NCI-H524 treated with DMSO at 0.1 percent for 48 hours (cell line): Measurements from ENCODE around the gene PRADC1.

ENCODE experiments used
- DNase-seq: peaks from one replicate; lab custom pipeline; 2025; lab: John Stamatoyannopoulos, UW

PRADC1 gene

DNA sequence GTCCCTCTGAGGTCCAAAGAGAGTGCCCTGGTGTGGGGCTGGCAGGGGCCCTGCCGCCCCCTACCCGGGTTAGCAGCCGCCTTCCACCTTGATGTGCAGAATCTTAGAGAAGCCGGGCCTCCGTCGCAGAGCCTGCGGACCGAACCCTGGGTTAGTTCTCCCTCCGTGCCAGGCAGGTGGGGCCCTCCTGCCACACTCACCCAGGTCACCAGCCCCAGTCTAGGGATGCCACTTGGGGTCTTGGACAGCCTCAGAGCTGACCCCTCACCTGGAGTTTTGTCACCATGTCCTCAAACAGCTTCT, 25.8 kb upstream of the PRADC1 start:
- no peak for DNase-seq

DNA sequence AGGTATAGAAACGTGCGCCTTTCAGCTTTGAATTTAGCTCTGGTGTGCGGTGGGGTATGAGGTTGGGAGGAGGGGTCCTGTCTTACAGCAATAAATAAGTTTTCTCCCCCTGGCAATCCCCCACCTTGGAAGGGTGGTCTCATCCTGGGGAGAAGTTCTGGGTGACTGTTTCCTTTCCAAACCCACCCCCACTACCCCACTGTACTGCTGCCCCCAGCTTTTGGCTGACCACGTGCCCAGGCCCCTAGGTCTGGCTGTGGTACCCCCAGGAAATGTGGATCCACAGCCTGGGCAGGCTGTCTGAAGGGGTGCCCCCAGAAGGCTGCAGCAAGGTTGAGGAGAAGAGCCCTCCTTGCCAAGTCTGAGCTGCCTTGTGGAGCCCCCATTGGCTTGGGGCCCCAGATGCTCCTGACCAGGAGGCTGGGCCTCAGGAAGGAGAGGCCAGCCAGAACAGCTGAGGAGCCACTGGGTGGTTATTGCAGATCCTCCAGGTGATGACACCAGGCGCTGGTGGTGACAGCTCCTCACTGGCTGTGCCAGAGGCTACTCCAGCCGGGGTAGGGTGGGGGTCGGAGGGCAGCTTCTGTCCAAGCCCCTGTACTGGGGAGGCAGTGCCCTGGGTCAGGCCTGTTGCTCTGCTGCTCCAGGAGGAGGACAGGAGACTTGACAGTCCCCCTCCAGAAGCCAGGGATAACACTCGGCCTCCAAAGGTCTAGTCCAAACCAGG, 25.3 kb upstream of the PRADC1 start:
- DNase-seq = no peak

DNA sequence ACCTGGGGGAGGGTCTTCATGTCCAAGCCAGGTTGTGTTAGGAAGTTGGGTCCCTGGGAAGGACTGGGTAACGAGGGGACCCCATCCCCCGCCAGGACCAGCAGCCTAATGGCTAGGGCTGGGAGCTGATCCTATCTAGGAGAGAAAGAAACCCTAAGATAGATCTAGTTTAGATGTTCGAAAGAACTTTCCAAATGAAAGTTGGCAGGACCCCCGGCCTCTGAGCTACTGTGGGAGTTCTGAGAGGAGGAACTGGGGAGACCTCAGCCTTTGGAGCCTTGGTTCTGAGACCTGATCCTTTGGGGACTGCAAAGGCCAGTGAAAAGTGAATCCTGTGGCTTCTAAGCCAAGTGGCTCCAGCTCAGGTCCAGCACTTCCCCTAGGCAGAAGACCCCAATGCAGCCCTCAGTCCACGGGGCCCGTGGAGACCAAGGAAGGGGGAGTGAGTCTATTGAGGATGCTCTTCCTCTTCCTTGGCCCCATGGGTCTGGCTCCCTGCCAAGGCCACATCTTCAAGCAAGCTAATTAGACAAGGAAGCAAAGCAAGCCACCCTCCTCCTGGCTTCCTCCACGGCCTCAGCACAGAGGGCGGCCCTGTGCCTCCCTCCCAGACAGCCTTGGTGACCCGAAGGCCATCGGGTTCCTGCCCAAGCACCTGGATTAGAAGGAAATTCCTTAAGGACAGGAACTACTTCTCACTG, 24.5 kb upstream of the PRADC1 start:
- no peak for DNase-seq

DNA sequence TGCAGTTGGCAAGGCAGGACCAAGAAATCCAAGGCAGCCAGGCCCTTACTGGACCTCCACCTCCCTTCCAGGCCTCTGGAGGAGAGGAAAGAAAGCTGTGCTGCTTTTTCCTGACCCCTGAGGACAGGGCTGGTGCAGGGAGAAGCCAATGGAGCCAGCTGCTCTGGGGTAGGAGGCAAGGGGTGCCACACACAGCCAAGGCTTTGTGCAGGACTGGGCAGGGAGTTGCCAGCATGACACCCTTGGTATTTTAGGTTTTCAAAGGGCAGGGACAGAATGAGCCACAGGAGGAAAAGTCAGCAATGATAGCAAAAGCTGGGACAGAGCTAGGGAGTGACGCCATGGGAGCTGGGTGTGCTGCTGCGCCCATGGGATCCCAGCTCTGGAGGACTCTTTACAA, 24.0 kb upstream of the PRADC1 start:
- no peak for DNase-seq

DNA sequence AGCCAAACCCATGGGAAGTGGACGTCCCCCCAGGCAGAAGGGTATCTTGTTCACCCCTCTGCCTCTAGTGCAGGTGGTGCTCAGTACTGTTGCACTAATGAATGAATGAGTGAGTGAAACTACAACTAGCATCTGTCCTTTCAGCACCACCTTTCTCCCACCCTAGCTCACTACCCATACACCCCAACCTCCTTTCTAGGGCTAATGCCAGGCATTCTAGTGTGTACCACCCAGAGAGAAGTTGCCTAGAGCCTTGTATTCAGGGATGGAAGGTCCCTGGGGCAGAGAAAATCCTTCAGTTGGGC, 23.5 kb upstream of the PRADC1 start:
- DNase-seq = no peak

DNA sequence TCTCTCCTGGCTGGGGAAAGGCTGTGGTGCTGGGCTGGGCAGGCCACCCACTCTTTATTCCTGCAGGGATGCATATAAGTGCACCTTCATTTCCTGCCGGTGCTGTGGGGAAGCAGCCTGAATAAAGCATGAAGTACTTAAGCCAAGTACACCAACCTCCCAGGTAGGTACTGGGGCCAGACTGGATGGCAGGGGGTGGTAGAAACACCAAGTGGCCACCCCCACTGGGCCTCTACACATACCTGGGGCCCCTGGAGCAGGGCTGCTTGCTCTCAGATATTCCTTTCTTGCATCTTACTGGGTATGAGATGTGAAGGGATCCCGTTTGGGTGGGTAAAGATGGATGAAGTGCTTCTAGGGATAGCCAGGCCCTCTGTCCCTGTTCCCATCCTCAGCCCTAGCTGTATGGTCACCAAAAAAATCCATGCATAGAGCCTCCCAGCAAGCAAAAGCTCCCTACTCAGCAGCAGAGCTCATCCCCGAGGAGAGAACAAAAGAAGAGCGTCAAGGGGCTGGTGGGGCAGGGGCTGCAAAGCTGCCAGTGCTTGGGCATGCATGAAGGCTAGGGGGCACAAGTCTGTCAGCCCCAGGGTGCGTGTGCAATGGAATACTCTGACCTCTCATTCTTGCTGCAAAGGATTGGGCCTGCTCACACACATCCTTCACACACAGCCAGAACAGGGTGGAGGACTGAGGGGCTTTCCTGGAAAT, 23.0 kb upstream of the PRADC1 start:
- DNase-seq = no peak

DNA sequence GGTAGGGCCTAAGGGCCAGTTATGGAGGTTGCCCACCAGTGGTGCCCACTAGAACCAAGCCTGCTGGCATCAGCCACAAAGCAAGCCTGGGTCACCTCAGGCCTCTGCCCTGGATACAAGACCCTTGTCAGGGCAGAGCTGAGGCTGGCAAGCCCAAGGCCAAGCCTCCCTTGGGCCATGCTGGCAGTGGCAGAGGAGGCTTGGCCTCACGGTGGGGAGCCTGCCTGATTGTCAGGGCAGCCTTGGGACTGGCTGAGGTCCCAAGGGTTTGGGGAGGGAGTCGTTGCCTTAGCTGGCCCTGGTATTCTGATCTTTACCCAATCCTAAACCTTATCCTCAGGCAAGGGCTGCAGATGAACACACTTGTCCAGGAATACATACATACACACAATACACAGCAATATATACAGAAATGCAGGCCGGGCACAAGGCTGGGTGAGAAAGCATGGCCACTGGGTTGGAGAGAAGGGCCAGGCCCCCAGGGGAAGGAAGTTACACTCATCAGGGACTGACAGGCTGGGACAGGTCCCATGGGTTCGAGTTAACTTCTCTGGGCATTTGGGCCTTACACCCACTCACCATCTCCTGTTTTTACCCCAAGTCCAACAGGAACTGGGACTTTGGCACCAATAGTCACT, 22.1 kb upstream of the PRADC1 start:
- no peak for DNase-seq

DNA sequence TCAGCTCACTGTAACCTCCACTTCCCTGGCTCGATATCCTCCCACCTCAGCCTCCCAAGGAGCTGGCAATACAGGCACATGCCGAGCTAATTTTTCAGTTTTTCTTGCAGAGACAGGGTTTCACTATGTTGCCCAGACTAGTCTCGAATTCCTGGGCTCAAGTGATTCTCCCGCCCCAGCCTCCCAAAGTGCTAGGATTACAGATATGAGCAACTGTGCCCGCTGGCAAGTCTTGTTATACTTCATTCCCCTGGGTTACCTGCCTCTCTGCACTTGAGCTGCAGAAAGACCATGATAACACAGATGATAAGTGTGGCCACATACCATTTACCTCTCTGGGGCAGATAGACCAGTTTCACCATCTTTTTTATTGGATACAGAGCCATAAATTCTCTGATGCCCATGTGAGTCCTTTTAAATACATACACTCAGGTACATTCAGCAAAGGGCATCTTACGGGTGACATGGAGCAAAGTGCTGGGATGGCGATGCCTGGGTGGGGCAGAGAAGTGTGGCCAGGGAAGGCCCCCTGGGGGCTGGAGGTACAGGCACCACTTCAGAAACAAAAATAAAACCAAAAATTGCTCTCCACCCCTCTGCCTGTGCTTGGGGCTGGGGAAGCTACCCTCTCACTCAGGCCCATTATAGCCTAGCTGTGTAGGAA, 21.4 kb upstream of the PRADC1 start:
- no peak for DNase-seq

DNA sequence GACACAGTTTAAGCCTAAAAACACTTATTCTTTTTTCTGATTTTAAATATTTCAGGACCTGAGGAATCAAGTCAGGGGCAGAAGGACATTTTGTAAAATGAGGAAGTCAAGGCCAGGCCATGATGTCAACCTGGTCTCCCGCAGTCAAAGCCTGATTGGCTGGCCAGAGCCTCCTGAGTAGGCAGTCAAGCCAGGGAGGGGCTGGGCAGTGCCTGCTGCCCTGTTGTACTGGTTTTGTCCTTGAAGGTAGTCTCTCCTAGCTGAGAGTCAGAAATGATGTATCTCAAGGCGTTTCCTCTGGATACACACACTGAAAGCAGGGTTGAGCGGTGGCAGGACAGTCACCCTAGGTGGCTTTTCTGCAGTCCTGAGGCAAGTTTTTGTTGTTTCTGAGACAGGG, 20.9 kb upstream of the PRADC1 start:
- DNase-seq = no peak

DNA sequence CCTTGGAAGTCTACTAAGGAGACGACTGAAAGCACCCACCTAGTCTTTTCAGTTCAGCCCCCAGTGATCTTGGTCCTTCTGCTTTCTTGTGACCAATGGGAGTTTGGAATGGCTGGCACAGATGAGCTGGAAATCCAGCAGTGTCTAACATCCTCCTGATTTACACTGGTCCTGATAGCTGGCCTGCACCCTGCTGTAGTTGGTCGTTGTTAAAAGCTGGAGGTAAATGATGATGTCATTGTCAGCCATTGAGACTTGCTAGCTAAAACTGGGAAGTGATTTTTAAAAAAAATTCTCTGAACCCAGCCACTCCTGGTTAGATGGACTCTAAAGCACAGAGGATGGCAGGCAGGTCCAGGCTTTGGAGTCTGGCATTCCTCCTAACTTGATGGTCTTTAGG, 20.4 kb upstream of the PRADC1 start:
- DNase-seq = no peak

DNA sequence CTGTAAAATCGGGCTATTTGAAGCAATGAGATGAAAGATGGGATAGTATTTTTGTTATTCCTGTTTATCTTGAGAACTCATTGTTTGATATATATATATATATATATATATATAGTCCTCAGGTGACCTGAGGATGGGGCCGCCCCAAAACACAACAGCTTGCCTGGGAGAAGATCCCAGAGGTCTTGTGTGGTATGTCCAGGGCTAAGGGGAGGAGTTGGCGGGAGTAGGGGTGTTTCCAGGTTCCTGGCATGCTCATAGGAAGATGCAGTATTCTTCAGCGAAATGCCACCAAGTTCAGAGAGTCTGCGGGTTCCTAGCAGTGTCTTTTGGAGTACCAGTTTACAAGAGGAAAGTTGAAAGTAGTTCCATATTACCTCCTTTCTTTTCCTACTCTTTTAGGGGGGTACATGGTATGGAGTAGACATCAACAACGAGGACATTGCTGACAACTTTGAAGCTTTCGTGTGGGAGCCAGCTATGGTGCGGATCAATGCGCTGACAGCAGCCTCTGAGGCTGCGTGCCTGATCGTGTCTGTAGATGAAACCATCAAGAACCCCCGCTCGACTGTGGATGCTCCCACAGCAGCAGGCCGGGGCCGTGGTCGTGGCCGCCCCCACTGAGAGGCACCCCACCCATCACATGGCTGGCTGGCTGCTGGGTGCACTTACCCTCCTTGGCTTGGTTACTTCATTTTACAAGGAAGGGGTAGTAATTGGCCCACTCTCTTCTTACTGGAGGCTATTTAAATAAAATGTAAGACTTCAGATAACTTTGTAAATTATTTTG, 19.4 kb upstream of the PRADC1 start:
- no peak for DNase-seq

DNA sequence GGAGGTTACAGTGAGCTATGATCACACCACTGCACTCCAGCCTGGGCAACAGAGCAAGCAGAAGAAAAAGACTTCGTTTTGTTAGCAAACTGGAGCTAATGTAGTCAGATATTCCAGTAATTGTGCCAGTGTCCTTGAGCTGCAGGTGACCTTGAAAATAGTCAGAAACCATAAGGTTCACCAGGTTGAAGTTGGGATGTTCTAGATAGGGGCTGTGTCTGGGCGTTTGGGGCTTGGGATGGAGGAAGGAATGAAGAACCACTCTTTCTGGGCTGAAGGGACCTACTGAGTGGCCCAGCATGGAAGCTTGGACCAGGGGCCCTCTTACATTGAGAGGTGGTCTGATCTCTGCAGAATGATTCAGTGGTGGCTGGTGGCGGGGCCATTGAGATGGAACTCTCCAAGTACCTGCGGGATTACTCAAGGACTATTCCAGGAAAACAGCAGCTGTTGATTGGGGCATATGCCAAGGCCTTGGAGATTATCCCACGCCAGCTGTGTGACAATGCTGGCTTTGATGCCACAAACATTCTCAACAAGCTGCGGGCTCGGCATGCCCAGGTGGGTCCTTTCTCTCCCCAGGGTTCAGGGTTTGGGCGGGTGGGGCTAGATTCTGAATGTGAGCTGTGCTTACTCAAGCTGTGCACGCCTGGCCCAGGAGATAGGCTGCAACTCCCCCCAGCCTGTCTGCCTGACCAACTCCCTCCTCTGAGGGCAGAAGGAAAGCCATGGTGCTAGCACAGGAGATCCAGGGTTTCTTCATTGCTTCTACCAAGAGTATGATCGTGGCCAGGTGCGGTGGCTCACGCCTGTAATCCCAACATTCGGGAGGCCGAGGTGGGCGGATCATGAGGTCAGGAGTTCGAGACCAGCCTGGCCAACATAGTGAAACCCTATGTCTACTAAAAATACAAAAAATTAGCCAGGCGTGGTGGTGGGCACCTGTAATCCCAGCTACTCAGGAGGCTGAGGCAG, 18.1 kb upstream of the PRADC1 start:
- peak; percentile 84 for DNase-seq

DNA sequence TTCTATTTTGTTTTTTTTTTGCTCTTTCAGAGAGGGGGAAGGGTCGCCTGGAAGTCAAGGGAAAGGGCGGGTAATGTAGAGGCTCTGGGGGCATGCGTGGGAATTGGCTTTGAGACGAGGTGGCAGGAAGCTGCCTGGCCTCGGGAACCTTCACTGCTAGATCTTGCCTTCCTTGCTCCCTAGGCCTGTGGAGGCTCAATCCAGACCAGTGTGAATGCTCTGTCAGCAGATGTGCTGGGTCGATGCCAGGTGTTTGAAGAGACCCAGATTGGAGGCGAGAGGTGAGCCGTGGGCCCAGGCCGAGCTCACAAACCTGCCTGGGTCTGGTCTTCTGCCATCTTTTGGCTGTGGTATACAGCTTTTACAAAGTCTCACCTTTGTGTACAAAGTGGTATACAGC, 16.6 kb upstream of the PRADC1 start:
- no peak for DNase-seq

DNA sequence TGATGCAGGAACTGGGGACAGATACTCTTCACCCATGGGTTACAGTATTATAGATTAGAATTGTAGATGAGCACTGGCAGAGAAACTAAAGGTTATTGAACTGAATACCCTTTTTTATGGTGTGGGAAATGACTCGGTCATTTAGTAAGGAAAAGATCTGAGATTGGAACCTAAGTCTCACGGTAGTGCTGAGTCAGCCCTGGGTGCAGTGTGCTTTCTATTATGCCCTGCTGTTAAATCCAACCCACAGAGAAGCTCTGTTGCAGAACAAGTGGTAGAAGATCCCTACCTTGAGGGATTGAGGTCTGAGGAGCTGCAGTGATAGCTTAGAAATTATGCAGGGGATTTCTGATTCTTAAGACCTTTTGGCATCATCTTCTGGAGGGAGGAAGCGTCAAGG, 13.8 kb upstream of the PRADC1 start:
- no peak for DNase-seq

DNA sequence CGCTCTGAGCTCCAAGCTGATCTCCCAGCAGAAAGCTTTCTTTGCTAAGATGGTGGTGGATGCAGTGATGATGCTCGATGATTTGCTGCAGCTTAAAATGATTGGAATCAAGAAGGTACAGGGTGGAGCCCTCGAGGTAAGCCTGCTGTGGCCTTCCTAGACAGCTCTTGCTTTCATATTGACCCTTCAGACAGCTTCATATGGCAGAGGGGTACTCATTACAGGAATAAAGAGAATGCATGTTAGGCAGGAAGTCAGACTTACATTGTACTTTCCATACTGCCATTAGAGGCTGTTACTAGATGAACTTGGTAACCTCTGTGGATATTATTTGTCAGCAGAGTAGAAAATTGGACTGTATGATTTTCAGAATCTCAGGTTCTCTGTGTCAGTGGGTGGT, 11.5 kb upstream of the PRADC1 start:
- DNase-seq = no peak

DNA sequence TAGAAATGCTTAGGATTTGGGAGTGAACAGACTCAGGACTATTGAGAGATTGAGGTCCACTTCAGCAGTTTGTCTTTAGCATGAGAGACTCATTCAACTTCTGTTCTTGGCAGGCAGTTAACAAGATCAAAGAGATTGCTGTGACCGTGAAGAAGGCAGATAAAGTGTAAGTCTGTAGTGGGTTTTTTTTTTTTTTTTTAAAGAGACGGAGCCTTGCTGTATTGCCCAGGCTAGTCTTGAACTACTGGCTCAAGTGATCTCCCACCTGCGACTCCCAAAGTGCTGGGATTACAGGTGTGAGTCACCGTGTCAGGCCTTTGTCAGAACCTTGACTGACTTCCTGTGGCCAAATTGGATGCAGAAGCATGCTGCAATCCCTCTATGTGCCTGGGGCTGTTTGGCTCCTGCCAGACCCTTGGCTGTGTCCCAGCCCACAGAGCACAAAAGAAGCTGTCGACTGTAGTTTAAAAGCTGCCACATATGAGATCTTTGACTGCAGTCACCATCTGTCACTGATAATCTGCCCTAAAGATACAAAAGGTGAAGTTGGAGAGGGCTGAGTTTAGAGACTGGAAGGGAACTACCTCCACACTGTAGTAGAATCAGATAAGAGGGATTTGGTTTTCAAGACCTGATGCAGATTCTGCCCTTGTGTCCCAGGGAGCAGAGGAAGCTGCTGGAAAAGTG, 11.0 kb upstream of the PRADC1 start:
- DNase-seq = peak; percentile 42

DNA sequence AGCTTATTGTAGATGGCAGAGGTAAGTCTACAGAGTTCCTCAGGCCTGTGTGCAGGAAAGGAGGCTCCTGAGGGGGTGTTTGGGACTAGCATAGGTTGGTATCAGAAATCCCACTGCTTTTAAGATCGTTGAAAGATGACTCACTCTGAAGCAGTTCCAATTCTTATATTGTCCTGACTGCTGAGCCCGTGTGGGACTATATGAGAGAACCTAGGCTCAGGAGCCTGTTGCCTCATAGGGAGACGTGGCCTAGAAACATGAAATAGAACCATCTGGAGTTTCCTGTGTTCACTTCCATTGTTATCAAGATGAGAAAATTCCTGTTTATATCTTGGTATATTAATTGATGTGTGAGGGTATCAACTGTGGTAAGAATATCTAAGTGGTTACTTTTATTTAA, 6.7 kb upstream of the PRADC1 start:
- DNase-seq = no peak

DNA sequence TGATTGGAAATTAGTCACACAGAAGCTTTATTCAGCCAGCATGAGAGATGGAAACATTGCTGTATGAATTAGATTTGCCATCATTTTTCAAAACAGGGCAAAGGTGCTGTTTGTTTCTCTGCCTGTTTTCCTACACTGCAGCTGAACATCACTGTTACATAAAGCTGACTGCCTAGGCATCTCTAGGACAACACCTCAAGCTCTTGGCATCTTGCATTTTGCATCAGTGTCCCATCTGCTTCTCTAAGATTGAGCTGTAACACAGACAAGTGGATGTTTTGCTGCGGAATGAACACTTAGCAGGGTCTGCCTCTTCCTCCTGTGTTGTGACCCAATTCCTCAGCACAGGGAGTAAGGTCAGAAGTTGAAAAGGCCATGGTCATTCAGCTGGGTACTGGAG, 5.9 kb upstream of the PRADC1 start:
- no peak for DNase-seq

DNA sequence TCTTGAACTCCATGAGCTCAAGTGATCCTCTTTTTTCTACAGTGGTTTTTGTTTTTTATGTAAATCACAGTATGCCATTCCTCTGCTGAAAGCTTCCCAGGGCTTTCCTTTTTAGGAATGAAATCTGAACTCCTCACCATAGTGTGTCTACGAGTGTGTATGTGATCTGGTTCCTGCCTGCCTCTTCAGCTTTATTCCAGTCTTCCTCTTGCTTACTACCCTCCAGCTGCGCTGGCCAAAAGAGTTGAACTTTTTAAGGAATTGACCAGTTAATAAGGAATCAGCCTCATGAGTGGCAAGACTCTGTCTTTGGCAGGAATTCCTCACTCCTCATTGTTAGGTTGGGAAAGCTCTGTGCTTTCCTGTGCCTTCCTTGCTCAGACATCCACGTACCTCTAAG, 5.1 kb upstream of the PRADC1 start:
- DNase-seq = no peak

DNA sequence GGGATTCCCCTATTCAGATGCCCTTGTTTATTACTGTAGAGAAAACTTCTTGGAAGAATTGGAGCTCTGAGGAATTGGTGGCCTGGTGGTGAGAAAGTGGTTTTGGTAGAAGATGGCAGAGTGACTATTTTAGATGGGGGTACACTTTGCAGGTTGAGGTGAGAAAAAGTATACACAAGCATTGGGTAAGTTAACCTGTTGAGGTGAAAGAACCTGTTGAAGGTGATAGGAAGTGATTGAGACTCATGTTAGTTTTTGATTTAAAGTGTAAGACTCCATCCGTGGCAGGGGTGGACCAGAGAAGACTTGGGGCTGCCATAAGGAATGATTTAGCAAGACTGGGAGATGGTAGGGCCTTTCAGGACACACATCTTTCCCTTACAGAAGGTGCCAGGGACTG, 4.1 kb upstream of the PRADC1 start:
- DNase-seq = no peak
